MM.1S (cell line): Measurements from ENCODE around the gene CYP46A1.

Source experiments
- EZH2 ChIP-seq: fragments of 300-600 bp; sonication (generic); optimal IDR thresholded peaks from 2 replicates; pipeline ENCODE3; 2017; ENCODE audit warnings: low read depth, mild to moderate bottlenecking, antibody characterized with exemption, low read length, mixed read lengths
- TF ChIP-seq, protein P1 (sequence below): fragments of 300-600 bp; sonication (generic); IDR thresholded peaks from 2 replicates; pipeline ENCODE4 v1.5.1; 2016; ENCODE audit warnings: antibody characterized with exemption, low read length, mixed read lengths

DNA sequence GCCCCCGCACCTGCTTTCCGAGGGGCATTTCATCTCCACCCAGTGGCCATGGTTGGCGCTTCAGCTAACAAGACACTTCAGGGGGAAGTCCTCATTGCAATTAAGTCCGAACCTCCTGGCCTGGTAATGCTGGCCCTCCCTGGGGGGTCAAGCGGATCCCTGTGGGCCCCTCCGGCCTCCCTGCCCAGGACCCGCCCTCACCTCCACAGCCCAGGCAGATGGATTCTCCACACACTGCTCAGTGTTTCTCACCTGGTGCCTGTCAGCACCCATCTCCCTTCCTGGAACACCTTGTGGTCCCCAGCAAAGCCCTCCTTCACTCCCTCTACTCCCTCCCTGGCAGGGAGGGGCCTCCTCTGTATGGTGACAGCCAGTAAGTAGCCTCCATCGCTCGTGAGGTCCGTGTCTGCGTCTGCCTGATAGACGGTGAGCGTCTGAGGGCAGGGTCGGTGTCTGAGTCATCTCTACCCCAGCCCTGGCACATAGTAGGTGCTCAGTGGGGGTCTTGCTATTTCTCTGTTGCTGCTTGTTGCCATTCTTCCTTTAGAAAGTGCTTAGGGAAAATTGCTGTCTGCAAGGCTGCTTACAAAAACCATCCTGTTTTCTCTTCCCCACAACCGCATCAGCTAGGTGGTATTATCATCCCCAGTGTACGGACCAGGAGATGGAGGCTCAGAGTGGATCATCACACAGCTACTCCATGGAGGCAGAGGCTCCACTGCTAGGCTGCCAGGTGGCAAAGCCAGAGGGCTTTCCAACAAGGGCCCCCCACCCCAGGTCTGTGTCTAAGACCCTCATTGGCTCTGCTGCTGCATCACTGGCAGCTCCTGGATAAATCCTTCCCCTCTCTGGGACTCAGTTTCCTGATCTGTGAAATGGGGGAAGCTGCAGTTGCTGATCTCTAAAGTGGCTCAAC is 69.4 kb downstream of the CYP46A1 start:
- TF ChIP-seq, protein P1, sequence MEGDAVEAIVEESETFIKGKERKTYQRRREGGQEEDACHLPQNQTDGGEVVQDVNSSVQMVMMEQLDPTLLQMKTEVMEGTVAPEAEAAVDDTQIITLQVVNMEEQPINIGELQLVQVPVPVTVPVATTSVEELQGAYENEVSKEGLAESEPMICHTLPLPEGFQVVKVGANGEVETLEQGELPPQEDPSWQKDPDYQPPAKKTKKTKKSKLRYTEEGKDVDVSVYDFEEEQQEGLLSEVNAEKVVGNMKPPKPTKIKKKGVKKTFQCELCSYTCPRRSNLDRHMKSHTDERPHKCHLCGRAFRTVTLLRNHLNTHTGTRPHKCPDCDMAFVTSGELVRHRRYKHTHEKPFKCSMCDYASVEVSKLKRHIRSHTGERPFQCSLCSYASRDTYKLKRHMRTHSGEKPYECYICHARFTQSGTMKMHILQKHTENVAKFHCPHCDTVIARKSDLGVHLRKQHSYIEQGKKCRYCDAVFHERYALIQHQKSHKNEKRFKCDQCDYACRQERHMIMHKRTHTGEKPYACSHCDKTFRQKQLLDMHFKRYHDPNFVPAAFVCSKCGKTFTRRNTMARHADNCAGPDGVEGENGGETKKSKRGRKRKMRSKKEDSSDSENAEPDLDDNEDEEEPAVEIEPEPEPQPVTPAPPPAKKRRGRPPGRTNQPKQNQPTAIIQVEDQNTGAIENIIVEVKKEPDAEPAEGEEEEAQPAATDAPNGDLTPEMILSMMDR: no peak
- TF ChIP-seq EZH2: no peak
